K562 (cell line): Measurements from ENCODE around the gene KIAA0930. TPM values are rescaled to one million over a fixed set of nuclear protein-coding genes. Genes with fewer than 3 reads are reported as not detected.
A peak's percentile ranks its signal among the peaks of the same experiment; 100 is the strongest.

ENCODE experiments used
- ATAC-seq: fragments of 200-7000 bp; cut with Tn5 transposase; 3 replicates; pipeline ENCODE4 v1.9.1; 2020; ENCODE audit warnings: moderate library complexity
- BruUV-seq: library from RNA; stranded (reverse); fragments of 400-500 nt; replicated peaks from 2 replicates; lab custom pipeline; 2021; lab: Mats Ljungman, UMichigan
- CTCF ChIA-PET: fragments of 300-600 bp; formaldehyde crosslinking; extraction: SDS; loops from one replicate; lab custom pipeline; 2021; ENCODE audit warnings: low intra/inter-chr PET ratio; lab: Yijun Ruan, JAX
- POLR2A ChIA-PET: fragments of 300-600, 350-650 bp; sonication (Branson Sonifier 250); formaldehyde crosslinking; extraction: SDS; loops from one replicate; lab custom pipeline; 2021; ENCODE audit warnings: antibody characterized with exemption, inconsistent platforms; lab: Yijun Ruan, JAX
- DNase-seq, 4 experiments: peaks; one replicate each; pipeline versions ENCODE4 v3.0.0 to v3.0.0-alpha.2; 2011 to 2018; ENCODE audit warnings: low spot score in 3 of 4, mixed read lengths in 3 of 4; ENCODE audit errors: extremely low read depth in 1 of 4
- FAIRE-seq: peaks from 2 replicates; lab custom pipeline; 2011; peaks lifted over from hg19 to GRCh38; lab: Jason Lieb, UNC
- H2AFZ ChIP-seq: 2 replicates; pipeline ENCODE4 v1.6.0; 2011; ENCODE audit warnings: low read depth, low read length, control low read depth, inconsistent platforms
- H3K27ac ChIP-seq: fragments of 200-600 bp; 3 replicates; pipeline ENCODE4 v1.8.0; 2011; ENCODE audit warnings: low read depth, mild to moderate bottlenecking, control low read depth, inconsistent platforms, low read length, moderate library complexity, mixed read lengths; ENCODE audit errors: extremely low read depth
- H3K27me3 ChIP-seq, 2 experiments: fragments of 300-600 bp in 1 of 2; 2 replicates in 1 of 2; 3 replicates in 1 of 2; pipeline versions ENCODE4 v1.6.0 to v1.8.0; 2011; ENCODE audit warnings: inconsistent platforms in 2 of 2, low read length in 2 of 2, mild to moderate bottlenecking in 1 of 2, mixed read lengths in 1 of 2, moderate library complexity in 1 of 2; ENCODE audit not compliant: control insufficient read depth in 2 of 2, insufficient read depth in 2 of 2
- H3K36me3 ChIP-seq: fragments of 300-600 bp; 3 replicates; pipeline ENCODE4 v1.8.0; 2011; ENCODE audit warnings: mild to moderate bottlenecking, low read length, inconsistent platforms; ENCODE audit not compliant: control insufficient read depth, insufficient read depth
- H3K4me1 ChIP-seq, 2 experiments: fragments of 200-600 bp in 1 of 2; replicated peaks in 1 of 2; 2 replicates in 1 of 2; 3 replicates in 1 of 2; pipeline versions ENCODE4 v1.5.1 to v1.8.0; 2011; ENCODE audit warnings: inconsistent platforms in 2 of 2, low read length in 2 of 2, mild to moderate bottlenecking in 1 of 2, mixed read lengths in 1 of 2, moderate library complexity in 1 of 2; ENCODE audit not compliant: control insufficient read depth in 2 of 2, insufficient read depth in 2 of 2
- H3K4me2 ChIP-seq: 2 replicates; pipeline ENCODE4 v1.6.1; 2011; ENCODE audit warnings: low read length, control low read depth, inconsistent platforms, mixed read lengths; ENCODE audit not compliant: insufficient read depth
- H3K4me3 ChIP-seq: fragments of 200-600 bp; sonication (generic), shearing (Covaris generic); 2 replicates; pipeline ENCODE4 v1.5.1; 2016; ENCODE audit warnings: control low read depth, inconsistent platforms
- H3K79me2 ChIP-seq: fragments of 200-600 bp; 3 replicates; pipeline ENCODE4 v1.8.0; 2011; ENCODE audit warnings: low read length, inconsistent platforms; ENCODE audit not compliant: control insufficient read depth, insufficient read depth
- H3K9ac ChIP-seq, 2 experiments: 2 replicates each; pipeline versions ENCODE4 v1.6.0 to v1.6.1; 2011; ENCODE audit warnings: low read depth in 2 of 2, low read length in 2 of 2, control low read depth in 1 of 2, inconsistent platforms in 1 of 2, mild to moderate bottlenecking in 1 of 2, mixed read lengths in 1 of 2; ENCODE audit not compliant: insufficient read depth in 1 of 2
- H3K9me1 ChIP-seq: one replicate; pipeline ENCODE4 v1.6.0; 2011; ENCODE audit warnings: inconsistent platforms, mild to moderate bottlenecking, low read length, moderate library complexity; ENCODE audit not compliant: control insufficient read depth, insufficient read depth
- H3K9me3 ChIP-seq: replicated peaks from 2 replicates; pipeline ENCODE4 v1.5.1; 2011; ENCODE audit warnings: low read depth, low read length, inconsistent platforms; ENCODE audit not compliant: control insufficient read depth, insufficient read depth
- H4K20me1 ChIP-seq: replicated peaks from 2 replicates; pipeline ENCODE4 v1.6.1; 2011; ENCODE audit warnings: low read length, inconsistent platforms, mixed read lengths; ENCODE audit not compliant: control insufficient read depth, insufficient read depth
- PHF8 ChIP-seq: fragments of 200-600 bp; sonication (generic); IDR thresholded peaks from 2 replicates; pipeline ENCODE4 v1.6.1; 2012; ENCODE audit warnings: mixed run types, mild to moderate bottlenecking, inconsistent platforms, low read length, moderate library complexity, borderline replicate concordance
- RBBP5 ChIP-seq: fragments of 200-600 bp; sonication (generic); IDR thresholded peaks from 2 replicates; pipeline ENCODE4 v1.6.1; 2012; ENCODE audit warnings: borderline replicate concordance, mild to moderate bottlenecking, low read length, control low read depth, inconsistent platforms; ENCODE audit not compliant: insufficient read depth, poor library complexity, severe bottlenecking
- WGBS: fragments of 100-300 bp; shearing (Covaris generic); methylation state at CpG from one replicate; pipeline ENCODE4 v1.1.6; 2016; ENCODE audit warnings: low coverage, mixed read lengths; ENCODE audit not compliant: insufficient coverage; ENCODE audit errors: missing lambda C conversion rate; 5-methylcytosine and 5-hydroxymethylcytosine counted together
- in situ Hi-C: fragments of 300-500 bp; cut with MboI; formaldehyde crosslinking; loops from 4 replicates; pipeline ENCODE4 v1.15.0; 2018; ENCODE audit warnings: inconsistent platforms, mixed read lengths
- intact Hi-C: fragments of 100-400 bp; cut with micrococcal nuclease; formaldehyde crosslinking; loops from 2 replicates; pipeline ENCODE4 v1.14.2; 2022
- polyA plus RNA-seq, 8 experiments: library from polyadenylated mRNA; depleted of rRNA in 4 of 8; stranded (reverse) in 5 of 8; unstranded in 3 of 8; fragments of >200 nt; fragmentation: Nextera tagmentation in 2 of 8; fragmentation: Illumina TruSeq in 1 of 8; extraction: Ambion mirVana in 2 of 8; extraction: Trizol in 1 of 8; gene quantifications; 2 replicates each; pipeline versions ENCODE4 v1.2.1 to v1.2.3, GENCODE V29; 2011 to 2014; ENCODE audit warnings: inconsistent platforms in 1 of 8, missing spikeins in 1 of 8
- total RNA-seq, 7 experiments: library from RNA; depleted of rRNA in 6 of 7; stranded (reverse); fragments of >200 nt in 6 of 7; fragmentation: Illumina TruSeq in 2 of 7; extraction: Trizol in 2 of 7; gene quantifications; 2 replicates each; pipeline versions ENCODE4 v1.2.1 to v1.2.3, GENCODE V29; 2011 to 2021; ENCODE audit warnings: low replicate concordance in 1 of 7
- TF ChIP-seq, protein P1 (sequence below): fragments of 450-650 bp; IDR thresholded peaks from 2 replicates; pipeline ENCODE4 v1.6.1; 2016; ENCODE audit warnings: mild to moderate bottlenecking, moderate library complexity
- TF ChIP-seq, protein P2 (sequence below): fragments of 450-650 bp; formaldehyde crosslinking; IDR thresholded peaks from 2 replicates; pipeline ENCODE4 v1.4.0; 2020; ENCODE audit warnings: mild to moderate bottlenecking, moderate library complexity

The KIAA0930 gene
- total and polyA plus RNA-seq, 9 of the 15 experiments (the other 6 are each of a cell fraction or from before 2014, with no cell fraction given) = 0.24 to 12.1 (median 6.4) TPM

DNA sequence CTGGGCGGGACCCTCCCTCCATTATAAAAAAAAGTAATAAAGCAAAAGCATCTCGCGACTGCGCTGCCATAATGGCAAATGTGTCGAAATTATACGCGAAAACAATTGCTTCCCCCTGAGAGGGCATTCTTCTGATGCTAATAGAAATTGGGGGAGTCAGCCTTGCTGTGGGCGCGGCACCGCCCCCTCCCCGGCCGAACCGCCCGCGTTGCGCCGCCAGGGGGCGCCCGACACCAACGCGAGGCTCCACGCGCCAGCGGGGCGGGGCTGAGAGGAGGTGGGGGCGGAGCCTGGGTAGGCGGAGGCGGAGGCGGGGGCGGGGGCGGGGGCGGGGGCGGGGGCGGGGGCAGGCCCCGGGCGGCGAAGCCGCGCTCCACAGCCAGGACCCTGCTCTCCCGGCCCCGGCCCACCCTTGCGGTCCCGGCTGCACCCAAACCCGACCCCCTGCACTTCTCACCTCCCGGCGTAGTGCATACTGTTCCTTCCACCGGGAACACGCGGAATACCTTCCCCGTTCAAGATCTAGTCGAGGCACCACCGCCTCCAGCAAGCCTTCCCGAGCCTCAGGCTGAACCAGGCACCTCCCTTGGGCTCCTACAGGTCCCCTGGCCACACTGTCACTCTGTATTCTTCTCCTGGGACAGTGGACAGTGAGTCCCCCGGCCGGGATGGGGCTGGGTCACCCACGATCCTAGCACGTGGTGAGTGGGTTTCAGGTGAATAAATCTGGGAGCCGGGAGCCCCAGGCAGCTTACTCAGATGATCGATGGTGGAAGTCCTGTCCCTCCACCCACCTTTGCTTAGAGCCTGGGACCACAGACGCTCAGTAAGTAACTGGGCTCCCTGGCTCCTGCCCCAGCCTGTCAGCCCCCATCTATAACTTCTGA is 28.5 kb upstream of the KIAA0930 start:
- DNase-seq (peak; percentile 78 to 87 (median 86)), FAIRE-seq (peak; percentile 59), ATAC-seq (peak; percentile 96)
- Histone ChIP-seq H3K79me2 (no peaks in the 10 kb centered on the region), H3K27ac (no peak overlapping the region), H3K27me3 (no peaks in the 10 kb centered on the region), H4K20me1 (no peaks in the 10 kb centered on the region), H3K9me3 (no peaks in the 10 kb centered on the region), H3K4me1 (peaks cover 0 to 9% of the 10 kb centered on the region in 2 experiments; a peak in 3 of 5 replicates), H2AFZ (peak overlapping the region; percentile 61; the same call in 1 of the 2 replicates), H3K4me2 (peak overlapping the region; percentile 59), H3K9me1 (no peaks in the 10 kb centered on the region), H3K36me3 (no peaks in the 10 kb centered on the region), H3K4me3 (0 out of 2 replicates have a peak overlapping the region, but pooled peaks have one; percentile 6), H3K9ac (peak overlapping the region in 1 of 2 experiments; percentile 70; a peak in 1 of 4 replicates)
- WGBS = 9% methylated on average over 20 of the region's 60 CpGs
- ChIA-PET CTCF (interaction anchor here (0.5 to 1.8 kb wide), 6 partner anchors 113 to 448 kb away, joined by 3 to 15 read pairs (median 3); no protein-coding TSS in a partner anchor), POLR2A (no interaction called here)
- intact Hi-C loops = loop anchor here (1.0 to 2.0 kb wide), 2 partner anchors 166 to 284 kb away; no protein-coding TSS in a partner anchor
- in situ Hi-C loops = loop anchor here (5.0 kb wide), 2 partner anchors 163 to 283 kb away; no protein-coding TSS in a partner anchor
- BruUV-seq = no TSS peak
- TF ChIP-seq, protein P1, sequence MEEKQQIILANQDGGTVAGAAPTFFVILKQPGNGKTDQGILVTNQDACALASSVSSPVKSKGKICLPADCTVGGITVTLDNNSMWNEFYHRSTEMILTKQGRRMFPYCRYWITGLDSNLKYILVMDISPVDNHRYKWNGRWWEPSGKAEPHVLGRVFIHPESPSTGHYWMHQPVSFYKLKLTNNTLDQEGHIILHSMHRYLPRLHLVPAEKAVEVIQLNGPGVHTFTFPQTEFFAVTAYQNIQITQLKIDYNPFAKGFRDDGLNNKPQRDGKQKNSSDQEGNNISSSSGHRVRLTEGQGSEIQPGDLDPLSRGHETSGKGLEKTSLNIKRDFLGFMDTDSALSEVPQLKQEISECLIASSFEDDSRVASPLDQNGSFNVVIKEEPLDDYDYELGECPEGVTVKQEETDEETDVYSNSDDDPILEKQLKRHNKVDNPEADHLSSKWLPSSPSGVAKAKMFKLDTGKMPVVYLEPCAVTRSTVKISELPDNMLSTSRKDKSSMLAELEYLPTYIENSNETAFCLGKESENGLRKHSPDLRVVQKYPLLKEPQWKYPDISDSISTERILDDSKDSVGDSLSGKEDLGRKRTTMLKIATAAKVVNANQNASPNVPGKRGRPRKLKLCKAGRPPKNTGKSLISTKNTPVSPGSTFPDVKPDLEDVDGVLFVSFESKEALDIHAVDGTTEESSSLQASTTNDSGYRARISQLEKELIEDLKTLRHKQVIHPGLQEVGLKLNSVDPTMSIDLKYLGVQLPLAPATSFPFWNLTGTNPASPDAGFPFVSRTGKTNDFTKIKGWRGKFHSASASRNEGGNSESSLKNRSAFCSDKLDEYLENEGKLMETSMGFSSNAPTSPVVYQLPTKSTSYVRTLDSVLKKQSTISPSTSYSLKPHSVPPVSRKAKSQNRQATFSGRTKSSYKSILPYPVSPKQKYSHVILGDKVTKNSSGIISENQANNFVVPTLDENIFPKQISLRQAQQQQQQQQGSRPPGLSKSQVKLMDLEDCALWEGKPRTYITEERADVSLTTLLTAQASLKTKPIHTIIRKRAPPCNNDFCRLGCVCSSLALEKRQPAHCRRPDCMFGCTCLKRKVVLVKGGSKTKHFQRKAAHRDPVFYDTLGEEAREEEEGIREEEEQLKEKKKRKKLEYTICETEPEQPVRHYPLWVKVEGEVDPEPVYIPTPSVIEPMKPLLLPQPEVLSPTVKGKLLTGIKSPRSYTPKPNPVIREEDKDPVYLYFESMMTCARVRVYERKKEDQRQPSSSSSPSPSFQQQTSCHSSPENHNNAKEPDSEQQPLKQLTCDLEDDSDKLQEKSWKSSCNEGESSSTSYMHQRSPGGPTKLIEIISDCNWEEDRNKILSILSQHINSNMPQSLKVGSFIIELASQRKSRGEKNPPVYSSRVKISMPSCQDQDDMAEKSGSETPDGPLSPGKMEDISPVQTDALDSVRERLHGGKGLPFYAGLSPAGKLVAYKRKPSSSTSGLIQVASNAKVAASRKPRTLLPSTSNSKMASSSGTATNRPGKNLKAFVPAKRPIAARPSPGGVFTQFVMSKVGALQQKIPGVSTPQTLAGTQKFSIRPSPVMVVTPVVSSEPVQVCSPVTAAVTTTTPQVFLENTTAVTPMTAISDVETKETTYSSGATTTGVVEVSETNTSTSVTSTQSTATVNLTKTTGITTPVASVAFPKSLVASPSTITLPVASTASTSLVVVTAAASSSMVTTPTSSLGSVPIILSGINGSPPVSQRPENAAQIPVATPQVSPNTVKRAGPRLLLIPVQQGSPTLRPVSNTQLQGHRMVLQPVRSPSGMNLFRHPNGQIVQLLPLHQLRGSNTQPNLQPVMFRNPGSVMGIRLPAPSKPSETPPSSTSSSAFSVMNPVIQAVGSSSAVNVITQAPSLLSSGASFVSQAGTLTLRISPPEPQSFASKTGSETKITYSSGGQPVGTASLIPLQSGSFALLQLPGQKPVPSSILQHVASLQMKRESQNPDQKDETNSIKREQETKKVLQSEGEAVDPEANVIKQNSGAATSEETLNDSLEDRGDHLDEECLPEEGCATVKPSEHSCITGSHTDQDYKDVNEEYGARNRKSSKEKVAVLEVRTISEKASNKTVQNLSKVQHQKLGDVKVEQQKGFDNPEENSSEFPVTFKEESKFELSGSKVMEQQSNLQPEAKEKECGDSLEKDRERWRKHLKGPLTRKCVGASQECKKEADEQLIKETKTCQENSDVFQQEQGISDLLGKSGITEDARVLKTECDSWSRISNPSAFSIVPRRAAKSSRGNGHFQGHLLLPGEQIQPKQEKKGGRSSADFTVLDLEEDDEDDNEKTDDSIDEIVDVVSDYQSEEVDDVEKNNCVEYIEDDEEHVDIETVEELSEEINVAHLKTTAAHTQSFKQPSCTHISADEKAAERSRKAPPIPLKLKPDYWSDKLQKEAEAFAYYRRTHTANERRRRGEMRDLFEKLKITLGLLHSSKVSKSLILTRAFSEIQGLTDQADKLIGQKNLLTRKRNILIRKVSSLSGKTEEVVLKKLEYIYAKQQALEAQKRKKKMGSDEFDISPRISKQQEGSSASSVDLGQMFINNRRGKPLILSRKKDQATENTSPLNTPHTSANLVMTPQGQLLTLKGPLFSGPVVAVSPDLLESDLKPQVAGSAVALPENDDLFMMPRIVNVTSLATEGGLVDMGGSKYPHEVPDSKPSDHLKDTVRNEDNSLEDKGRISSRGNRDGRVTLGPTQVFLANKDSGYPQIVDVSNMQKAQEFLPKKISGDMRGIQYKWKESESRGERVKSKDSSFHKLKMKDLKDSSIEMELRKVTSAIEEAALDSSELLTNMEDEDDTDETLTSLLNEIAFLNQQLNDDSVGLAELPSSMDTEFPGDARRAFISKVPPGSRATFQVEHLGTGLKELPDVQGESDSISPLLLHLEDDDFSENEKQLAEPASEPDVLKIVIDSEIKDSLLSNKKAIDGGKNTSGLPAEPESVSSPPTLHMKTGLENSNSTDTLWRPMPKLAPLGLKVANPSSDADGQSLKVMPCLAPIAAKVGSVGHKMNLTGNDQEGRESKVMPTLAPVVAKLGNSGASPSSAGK = peak; percentile 41; the same call in 1 of the 2 replicates
- TF ChIP-seq PHF8 (peak; percentile 18; the same call in 1 of the 2 replicates), RBBP5 (no peak)
- TF ChIP-seq, protein P2, sequence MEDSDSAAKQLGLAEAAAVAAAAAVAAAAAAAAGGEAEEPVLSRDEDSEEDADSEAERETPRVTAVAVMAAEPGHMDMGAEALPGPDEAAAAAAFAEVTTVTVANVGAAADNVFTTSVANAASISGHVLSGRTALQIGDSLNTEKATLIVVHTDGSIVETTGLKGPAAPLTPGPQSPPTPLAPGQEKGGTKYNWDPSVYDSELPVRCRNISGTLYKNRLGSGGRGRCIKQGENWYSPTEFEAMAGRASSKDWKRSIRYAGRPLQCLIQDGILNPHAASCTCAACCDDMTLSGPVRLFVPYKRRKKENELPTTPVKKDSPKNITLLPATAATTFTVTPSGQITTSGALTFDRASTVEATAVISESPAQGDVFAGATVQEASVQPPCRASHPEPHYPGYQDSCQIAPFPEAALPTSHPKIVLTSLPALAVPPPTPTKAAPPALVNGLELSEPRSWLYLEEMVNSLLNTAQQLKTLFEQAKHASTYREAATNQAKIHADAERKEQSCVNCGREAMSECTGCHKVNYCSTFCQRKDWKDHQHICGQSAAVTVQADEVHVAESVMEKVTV (CRISPR knock-in tag) = peak; percentile 63
